Stomach (tissue), 9 donors: ENCODE results near the gene CTRB1. TPM values are rescaled to one million over a fixed set of nuclear protein-coding genes. Genes with fewer than 3 reads are reported as not detected.

ENCODE experiments used
- DNase-seq, 2 donors: peaks; one replicate each; pipeline versions ENCODE4 v3.0.0 to v3.0.0-alpha.2; 2013 to 2019
- H3K27ac ChIP-seq, 5 donors: fragments of 200-600 bp in 4 of 5; sonication (generic) in 4 of 5; one replicate each; pipeline ENCODE4 v1.5.1; 2013 to 2019; ENCODE audit warnings: mild to moderate bottlenecking in 1 of 5, moderate library complexity in 1 of 5
- H3K27me3 ChIP-seq, 3 donors: fragments of 200-600 bp; sonication (generic); one replicate each; pipeline ENCODE4 v1.5.1; 2017 to 2019; ENCODE audit warnings: mixed run types in 1 of 3
- H3K36me3 ChIP-seq, 4 donors: fragments of 200-600 bp; sonication (generic); 1 replicate in 3 of 4; 2 replicates in 1 of 4; pipeline ENCODE4 v1.5.1; 2016 to 2019
- H3K4me1 ChIP-seq, 4 donors: fragments of 200-600 bp; sonication (generic); one replicate each; pipeline ENCODE4 v1.5.1; 2016 to 2019
- H3K4me3 ChIP-seq, 4 donors: fragments of 200-600 bp; sonication (generic) in 3 of 4; one replicate each; pipeline ENCODE4 v1.5.1; 2016 to 2019; ENCODE audit warnings: mild to moderate bottlenecking in 1 of 4
- H3K9me3 ChIP-seq, 4 donors: fragments of 200-600 bp; sonication (generic); one replicate each; pipeline ENCODE4 v1.5.1; 2016 to 2019
- EP300 ChIP-seq: sonication (generic); formaldehyde crosslinking; IDR thresholded peaks from one replicate; pipeline ENCODE4 v1.6.1; 2017; ENCODE audit warnings: antibody characterized with exemption
- POLR2A ChIP-seq, 4 donors: fragments of 450-650 bp; IDR thresholded peaks; one replicate each; pipeline ENCODE4 v1.6.1; 2016; ENCODE audit warnings: antibody characterized with exemption in 4 of 4, control low read depth in 2 of 4, mild to moderate bottlenecking in 1 of 4, moderate library complexity in 1 of 4
- POLR2AphosphoS5 ChIP-seq, 3 donors: sonication (generic); formaldehyde crosslinking; IDR thresholded peaks; one replicate each; pipeline ENCODE4 v1.6.1; 2016; ENCODE audit warnings: antibody characterized with exemption in 3 of 3
- WGBS, 5 donors: extraction: QIAGEN DNeasy Blood & Tissue Kit in 3 of 5; methylation state at CpG; one replicate each; pipeline versions ENCODE4 v1.1.5 to v1.1.7; 2013 to 2018; 5-methylcytosine and 5-hydroxymethylcytosine counted together
- intact Hi-C: fragments of 100-400 bp; cut with DNase I; formaldehyde crosslinking; loops from one replicate; pipeline ENCODE4 v1.15.1; 2023; ENCODE audit warnings: low total_unique reads
- polyA plus RNA-seq, 3 donors: library from polyadenylated mRNA; stranded (reverse); fragments of 200-250 nt; gene quantifications; one replicate each; pipeline ENCODE4 v1.2.3, GENCODE V29; 2013
- total RNA-seq, 5 donors: library from RNA; depleted of rRNA; stranded (reverse); fragments of >200 nt; gene quantifications; one replicate each; pipeline versions ENCODE4 v1.1.0 to v1.2.3, GENCODE V29; 2014 to 2016
- TF ChIP-seq, protein P1 (sequence below), 7 experiments: fragments of 450-650 bp in 4 of 7; fragments of 200-600 bp in 3 of 7; sonication (generic) in 3 of 7; IDR thresholded peaks; one replicate each; pipeline ENCODE4 v1.5.1; 2016 to 2019; ENCODE audit warnings: antibody characterized with exemption in 7 of 7, control low read depth in 2 of 7, mild to moderate bottlenecking in 1 of 7
- donor health status: healthy with polysubstance abuse.
- donor health status: Bipolar disorder and iron deficiency.
- donor health status: healthy.

The CTRB1 gene
- total and polyA plus RNA-seq, 8 donors = 2.5 to 35.9 (median 2.9) TPM; not detected in 5

DNA sequence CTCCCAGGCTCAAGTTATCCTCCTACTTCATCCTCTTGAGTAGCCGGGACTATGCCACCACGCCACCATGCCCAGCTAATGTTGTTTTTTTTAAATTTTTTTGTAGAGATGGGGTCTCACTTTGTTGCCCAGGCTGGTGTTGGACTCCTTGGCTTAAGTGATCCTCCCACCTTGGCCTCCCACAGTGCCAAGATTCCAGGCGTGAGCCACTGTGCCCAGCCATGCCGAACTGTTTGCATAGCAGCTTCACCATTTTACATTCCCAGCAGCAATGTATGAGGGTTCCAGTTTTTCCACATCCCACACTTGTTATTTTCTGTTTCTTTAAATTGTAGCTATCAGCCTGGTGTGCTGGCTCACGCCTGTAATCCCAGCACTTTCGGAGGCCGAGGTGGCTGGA, 2.2 kb upstream of the CTRB1 start:
- DNase-seq = no peak
- TF ChIP-seq POLR2AphosphoS5 (IDR thresholded peaks at IDR 0.05) (no peak), EP300 (no peak), POLR2A (IDR thresholded peaks at IDR 0.05) (no peak)
- TF ChIP-seq, protein P1, sequence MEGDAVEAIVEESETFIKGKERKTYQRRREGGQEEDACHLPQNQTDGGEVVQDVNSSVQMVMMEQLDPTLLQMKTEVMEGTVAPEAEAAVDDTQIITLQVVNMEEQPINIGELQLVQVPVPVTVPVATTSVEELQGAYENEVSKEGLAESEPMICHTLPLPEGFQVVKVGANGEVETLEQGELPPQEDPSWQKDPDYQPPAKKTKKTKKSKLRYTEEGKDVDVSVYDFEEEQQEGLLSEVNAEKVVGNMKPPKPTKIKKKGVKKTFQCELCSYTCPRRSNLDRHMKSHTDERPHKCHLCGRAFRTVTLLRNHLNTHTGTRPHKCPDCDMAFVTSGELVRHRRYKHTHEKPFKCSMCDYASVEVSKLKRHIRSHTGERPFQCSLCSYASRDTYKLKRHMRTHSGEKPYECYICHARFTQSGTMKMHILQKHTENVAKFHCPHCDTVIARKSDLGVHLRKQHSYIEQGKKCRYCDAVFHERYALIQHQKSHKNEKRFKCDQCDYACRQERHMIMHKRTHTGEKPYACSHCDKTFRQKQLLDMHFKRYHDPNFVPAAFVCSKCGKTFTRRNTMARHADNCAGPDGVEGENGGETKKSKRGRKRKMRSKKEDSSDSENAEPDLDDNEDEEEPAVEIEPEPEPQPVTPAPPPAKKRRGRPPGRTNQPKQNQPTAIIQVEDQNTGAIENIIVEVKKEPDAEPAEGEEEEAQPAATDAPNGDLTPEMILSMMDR (IDR thresholded peaks at IDR 0.05) = no peak
- H3K4me3 ChIP-seq = no peak overlapping the region
- no peak overlapping the region for H3K27ac ChIP-seq
- no peaks in the 10 kb centered on the region for H3K27me3 ChIP-seq
- intact Hi-C loops = no loop called here
- WGBS, 5 donors = 84 to 91% (median 84%) methylated on average over 7 of the region's 7 CpGs
- peaks cover 0 to 9% (median 2%) of the 10 kb centered on the region in 4 donors for H3K4me1 ChIP-seq
- H3K9me3 ChIP-seq = no peaks in the 10 kb centered on the region
- no peaks in the 10 kb centered on the region for H3K36me3 ChIP-seq

DNA sequence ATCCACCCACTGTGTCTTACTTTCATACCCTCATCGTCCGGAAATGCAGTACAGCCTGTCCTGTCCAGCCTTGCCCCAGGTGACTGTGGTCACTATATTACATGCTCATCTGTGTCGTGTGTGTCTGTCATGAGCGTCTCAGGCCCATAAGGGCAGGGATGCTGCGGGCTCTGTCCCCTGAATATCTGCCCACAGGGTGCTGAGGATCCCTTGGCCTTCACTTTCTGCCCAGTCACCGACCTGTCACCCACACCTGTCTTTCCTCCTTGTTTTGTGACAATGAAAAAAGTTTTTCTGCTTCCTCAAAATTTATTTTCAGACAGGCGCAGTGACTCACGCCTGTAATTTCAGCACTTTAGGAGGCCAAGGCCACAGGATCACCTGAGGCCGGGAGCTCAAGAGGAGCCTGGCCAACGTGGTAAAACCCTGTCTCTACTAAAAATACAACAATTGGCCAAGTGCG, 1.4 kb upstream of the CTRB1 start:
- H3K27ac ChIP-seq = no peak overlapping the region
- no peaks in the 10 kb centered on the region for H3K36me3 ChIP-seq
- H3K4me3 ChIP-seq = no peak overlapping the region
- H3K9me3 ChIP-seq = no peaks in the 10 kb centered on the region
- H3K4me1 ChIP-seq = peaks cover 0 to 9% (median 2%) of the 10 kb centered on the region in 4 donors
- no peak for DNase-seq
- no peaks in the 10 kb centered on the region for H3K27me3 ChIP-seq
- 83 to 93% (median 90%) methylated on average over 11 of the region's 11 CpGs for WGBS, 5 donors
- intact Hi-C loops = no loop called here
- no peak for TF ChIP-seq POLR2AphosphoS5 (IDR thresholded peaks at IDR 0.05)
- TF ChIP-seq, protein P1 (IDR thresholded peaks at IDR 0.05) = no peak
- TF ChIP-seq EP300 = no peak
- TF ChIP-seq POLR2A (IDR thresholded peaks at IDR 0.05) = no peak

DNA sequence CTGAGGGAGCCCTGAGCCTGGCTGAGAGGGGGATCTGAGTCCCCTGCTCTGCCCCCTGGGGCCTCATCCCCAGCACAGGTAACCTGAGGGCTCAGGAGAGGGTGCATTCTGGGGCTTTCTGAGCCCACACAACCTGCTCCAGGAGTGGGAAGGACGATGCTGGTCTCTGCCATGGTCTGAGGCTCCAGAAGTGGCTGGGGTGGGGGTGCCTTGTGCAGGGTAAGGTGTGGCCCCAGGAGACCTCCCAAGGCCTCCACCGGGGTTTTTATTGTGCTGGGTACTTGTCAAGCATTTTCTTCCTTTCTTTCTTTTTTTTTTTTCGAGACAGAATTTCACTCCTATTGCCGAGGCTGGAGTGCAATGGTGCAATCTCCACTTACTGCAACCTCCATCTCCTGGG, 300 bp downstream of the CTRB1 start:
- TF ChIP-seq POLR2AphosphoS5 (IDR thresholded peaks at IDR 0.05) (no peak), POLR2A (IDR thresholded peaks at IDR 0.05) (no peak), EP300 (no peak)
- TF ChIP-seq, protein P1 (IDR thresholded peaks at IDR 0.05) = no peak
- DNase-seq = no peak
- H3K4me3 ChIP-seq = no peak overlapping the region
- 61 to 80% (median 76%) methylated on average over 4 of the region's 4 CpGs for WGBS, 5 donors
- peaks cover 0 to under 1% (median 0%) of the 10 kb centered on the region in 3 donors for H3K27me3 ChIP-seq
- intact Hi-C loops = no loop called here
- H3K9me3 ChIP-seq = no peaks in the 10 kb centered on the region
- no peak overlapping the region for H3K27ac ChIP-seq
- no peaks in the 10 kb centered on the region for H3K36me3 ChIP-seq
- H3K4me1 ChIP-seq = peaks cover 0 to 9% (median 2%) of the 10 kb centered on the region in 4 donors

DNA sequence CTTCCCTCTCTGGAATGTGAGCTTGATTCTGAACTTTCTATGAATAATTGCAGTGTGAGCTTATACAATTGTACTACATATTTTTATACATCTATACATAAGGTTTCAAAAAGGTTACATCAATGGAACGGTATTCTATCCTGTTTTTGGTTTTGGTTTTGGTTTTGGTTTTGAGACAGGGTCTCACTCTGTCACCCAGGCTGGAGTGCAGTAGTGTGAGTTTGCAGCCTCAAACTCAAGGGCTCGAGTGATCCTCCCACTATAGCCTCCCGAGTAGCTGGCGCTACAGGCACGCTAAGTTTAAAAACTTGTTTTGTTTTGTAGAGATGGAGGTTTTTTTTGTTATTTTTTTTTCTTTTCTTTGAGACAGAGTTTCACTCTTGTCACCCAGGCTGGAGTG, 1.1 kb downstream of the CTRB1 start:
- TF ChIP-seq POLR2AphosphoS5 (IDR thresholded peaks at IDR 0.05) (no peak), EP300 (no peak), POLR2A (IDR thresholded peaks at IDR 0.05) (no peak)
- TF ChIP-seq, protein P1 (IDR thresholded peaks at IDR 0.05) = no peak
- WGBS, 5 donors = 55 to 80% (median 68%) methylated on average over 5 of the region's 5 CpGs
- H3K4me3 ChIP-seq = no peak overlapping the region

More for the DNA sequence above, 1.1 kb downstream of the CTRB1 start:
- peaks cover 0 to 8% (median 0%) of the 10 kb centered on the region in 3 donors for H3K27me3 ChIP-seq
- no peak for DNase-seq
- H3K4me1 ChIP-seq = peaks cover 0 to 9% (median 2%) of the 10 kb centered on the region in 4 donors
- H3K27ac ChIP-seq = no peak overlapping the region
- no peaks in the 10 kb centered on the region for H3K36me3 ChIP-seq
- no peaks in the 10 kb centered on the region for H3K9me3 ChIP-seq
- intact Hi-C loops = no loop called here
